Right atrium auricular region (tissue), 2 donors: ENCODE measurements around the gene MGA. TPM values are rescaled to one million over a fixed set of nuclear protein-coding genes. Genes with fewer than 3 reads are reported as not detected.
A peak's percentile ranks its signal among the peaks of the same experiment; 100 is the strongest.

Source experiments
- DNase-seq: peaks from one replicate; pipeline ENCODE4 v3.0.0-alpha.2; 2019; ENCODE audit warnings: low spot score
- H3K27ac ChIP-seq, 2 donors: fragments of 200-600 bp; sonication (generic); 1 replicate in 1 of 2; 2 replicates in 1 of 2; pipeline ENCODE4 v1.5.1; 2016 to 2019
- H3K27me3 ChIP-seq, 2 donors: fragments of 200-600 bp; sonication (generic); one replicate each; pipeline versions ENCODE4 v1.5.1 to v1.6.0; 2017 to 2019
- H3K36me3 ChIP-seq: fragments of 200-600 bp; sonication (generic); one replicate; pipeline ENCODE4 v1.5.1; 2016
- H3K4me1 ChIP-seq, 2 donors: fragments of 200-600 bp; sonication (generic); one replicate each; pipeline versions ENCODE4 v1.5.1 to v1.6.0; 2017 to 2019
- H3K4me3 ChIP-seq, 2 donors: fragments of 200-600 bp; sonication (generic); 1 replicate in 1 of 2; 2 replicates in 1 of 2; pipeline ENCODE4 v1.5.1; 2017 to 2019; ENCODE audit warnings: mild to moderate bottlenecking in 1 of 2, moderate library complexity in 1 of 2
- H3K9me3 ChIP-seq, 2 donors: fragments of 200-600 bp; sonication (generic); one replicate each; pipeline ENCODE4 v1.5.1; 2019
- total RNA-seq, 2 donors: library from RNA; depleted of rRNA; stranded (reverse); fragments of >200 nt; gene quantifications; one replicate each; pipeline ENCODE4 v1.1.0, GENCODE V29; 2016
- TF ChIP-seq, protein P1 (sequence below), 2 donors: fragments of 200-600 bp; sonication (generic); IDR thresholded peaks; one replicate each; pipeline ENCODE4 v1.5.1; 2019; ENCODE audit warnings: antibody characterized with exemption in 2 of 2

MGA gene
- total RNA-seq = 10 to 100 TPM; 40.1 to 40.3 TPM

DNA sequence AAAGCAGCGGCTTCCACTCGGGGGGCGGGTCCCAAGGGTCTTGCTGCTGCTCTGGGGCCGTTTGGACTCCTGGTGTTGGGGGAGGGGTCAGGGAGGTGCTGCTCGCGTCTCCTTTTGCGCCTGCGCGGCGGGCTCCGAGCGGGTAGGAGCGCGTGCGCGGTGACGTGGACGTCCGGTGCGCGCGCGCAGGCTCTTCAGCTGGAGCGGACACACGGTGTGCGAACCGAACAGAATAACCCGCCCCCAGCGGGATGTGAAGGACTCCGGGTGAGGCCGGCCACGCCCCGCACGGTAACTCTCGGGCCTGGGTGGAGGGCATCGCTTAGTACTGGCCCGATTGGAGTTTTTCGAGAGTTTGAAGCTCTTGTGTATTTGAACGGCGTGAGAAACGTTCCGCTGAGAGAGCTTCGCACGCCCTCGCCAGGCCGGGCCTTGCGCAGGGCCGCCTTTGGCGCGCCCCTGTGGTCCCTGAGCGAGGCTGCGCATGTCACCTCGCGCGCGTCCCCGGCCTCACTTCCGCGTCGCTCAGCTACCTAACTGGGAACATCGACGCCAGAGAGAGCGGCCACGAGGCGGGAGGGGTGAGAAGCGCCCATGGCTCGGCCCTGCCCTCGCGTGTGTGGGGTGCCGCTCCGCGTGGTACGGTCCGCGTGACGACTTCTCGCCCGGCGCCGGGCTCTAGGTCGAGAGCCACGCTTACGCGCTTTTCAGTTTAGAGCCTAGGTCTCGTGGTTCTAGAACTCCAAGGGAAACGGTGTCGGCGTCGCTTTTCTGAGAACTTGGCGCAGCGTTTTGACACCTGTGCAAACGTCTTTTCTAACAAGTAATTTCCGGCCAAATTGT, at the start of gene MGA:
TSS of gene MGA (plus strand) at position 171 of the 843 bp plus-strand sequence.
- peaks cover 0 to 32% of the 10 kb centered on the region in 2 donors for H3K4me1 ChIP-seq
- peak within 1 kb of the TSS; percentile 82 to 83 for H3K27ac ChIP-seq
- DNase-seq = peak; percentile 92
- no peaks in the 10 kb centered on the region for H3K27me3 ChIP-seq
- no peaks in the 10 kb centered on the region for H3K36me3 ChIP-seq
- TF ChIP-seq, protein P1, sequence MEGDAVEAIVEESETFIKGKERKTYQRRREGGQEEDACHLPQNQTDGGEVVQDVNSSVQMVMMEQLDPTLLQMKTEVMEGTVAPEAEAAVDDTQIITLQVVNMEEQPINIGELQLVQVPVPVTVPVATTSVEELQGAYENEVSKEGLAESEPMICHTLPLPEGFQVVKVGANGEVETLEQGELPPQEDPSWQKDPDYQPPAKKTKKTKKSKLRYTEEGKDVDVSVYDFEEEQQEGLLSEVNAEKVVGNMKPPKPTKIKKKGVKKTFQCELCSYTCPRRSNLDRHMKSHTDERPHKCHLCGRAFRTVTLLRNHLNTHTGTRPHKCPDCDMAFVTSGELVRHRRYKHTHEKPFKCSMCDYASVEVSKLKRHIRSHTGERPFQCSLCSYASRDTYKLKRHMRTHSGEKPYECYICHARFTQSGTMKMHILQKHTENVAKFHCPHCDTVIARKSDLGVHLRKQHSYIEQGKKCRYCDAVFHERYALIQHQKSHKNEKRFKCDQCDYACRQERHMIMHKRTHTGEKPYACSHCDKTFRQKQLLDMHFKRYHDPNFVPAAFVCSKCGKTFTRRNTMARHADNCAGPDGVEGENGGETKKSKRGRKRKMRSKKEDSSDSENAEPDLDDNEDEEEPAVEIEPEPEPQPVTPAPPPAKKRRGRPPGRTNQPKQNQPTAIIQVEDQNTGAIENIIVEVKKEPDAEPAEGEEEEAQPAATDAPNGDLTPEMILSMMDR (IDR thresholded peaks at IDR 0.05) = peak in 1 of 2 donors; percentile 43
- H3K9me3 ChIP-seq = no peaks in the 10 kb centered on the region
- H3K4me3 ChIP-seq = peak within 1 kb of the TSS; percentile 42 to 60

DNA sequence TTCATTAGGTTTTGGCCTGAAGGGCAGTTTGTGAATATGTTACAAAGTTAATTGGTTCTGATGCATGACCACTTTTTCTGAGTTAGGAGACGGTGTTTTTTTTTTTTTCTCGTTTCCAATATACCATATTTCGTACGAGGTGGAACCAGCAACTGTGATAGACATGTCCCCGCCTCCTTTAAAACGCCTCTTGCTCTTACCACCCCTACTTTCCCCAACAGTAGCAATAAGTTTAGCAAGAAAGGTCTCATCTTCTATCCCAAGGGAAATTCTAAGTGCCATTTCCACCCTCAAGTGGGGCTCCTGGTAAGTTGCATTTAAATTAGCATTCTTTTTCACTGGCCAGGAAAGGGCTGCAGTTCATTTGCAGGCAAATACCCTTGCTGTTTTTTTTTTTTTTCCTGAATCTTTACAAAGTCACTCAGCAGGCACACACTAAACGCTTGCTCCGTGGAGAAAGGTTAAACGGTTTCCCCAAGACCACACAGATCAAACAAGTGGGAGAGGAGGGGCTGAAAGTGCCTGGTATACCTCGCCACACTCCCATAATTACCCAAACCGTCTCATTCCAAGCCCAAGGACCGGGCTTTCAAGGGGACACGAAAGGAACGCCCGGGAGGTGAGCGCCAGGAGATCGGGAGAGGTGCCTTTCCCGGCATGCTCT, 39.5 kb upstream of the MGA start:
- H3K9me3 ChIP-seq = peaks cover 0 to 8% of the 10 kb centered on the region in 2 donors
- TF ChIP-seq, protein P1 (IDR thresholded peaks at IDR 0.05) = no peak

DNA sequence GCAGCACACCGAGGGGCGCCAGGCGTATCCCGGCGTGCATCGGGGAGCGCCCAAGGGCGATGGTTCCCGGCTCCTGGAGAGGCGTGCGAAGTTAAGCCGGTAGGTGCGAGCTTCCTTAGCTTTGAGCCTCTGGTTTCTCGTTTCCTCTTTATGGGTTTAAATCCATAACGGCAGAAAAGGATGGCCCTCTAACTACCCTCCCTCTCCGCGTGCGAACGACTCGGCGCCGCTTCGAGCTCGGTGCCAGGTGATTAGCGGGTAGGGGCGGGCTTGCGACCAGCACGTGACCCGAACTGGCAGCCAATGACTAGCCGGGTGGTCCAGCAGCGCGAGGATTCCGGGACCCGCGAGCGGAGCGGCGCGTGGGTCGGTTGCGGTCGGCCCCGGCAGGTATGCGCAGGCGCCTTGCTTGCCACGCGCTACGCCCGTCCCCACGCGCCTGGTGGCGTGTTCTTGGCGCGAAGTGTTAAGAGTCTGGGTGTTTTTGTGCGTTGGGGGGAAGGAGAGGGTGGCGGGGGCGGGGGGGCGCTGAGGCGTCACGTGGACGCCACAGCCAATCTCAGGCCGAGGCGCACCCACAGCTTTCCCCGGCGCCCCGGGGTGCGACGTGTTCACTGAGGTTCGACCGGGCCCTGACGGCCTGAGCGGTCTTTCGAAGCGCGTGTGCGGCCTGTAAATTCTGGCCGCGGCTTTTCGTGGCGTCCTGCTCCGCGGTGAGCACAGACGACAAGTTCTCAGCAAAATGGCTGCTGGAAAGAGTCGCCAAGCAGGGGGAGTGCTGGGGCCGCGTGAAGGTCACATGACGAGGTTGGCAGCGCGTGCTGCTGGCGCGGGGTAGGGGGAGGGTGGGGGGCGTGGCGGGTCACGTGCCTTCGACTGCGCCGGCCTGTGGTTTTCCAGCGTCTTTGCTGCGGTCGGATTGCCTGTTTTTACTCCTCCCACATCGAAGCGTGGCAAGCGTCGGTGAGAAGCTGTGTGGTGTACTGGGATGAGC, 38.7 kb upstream of the MGA start:
- DNase-seq = peak; percentile 78
- TF ChIP-seq, protein P1 (IDR thresholded peaks at IDR 0.05) = no peak
- Histone ChIP-seq H3K9me3 (peaks cover 0 to 8% of the 10 kb centered on the region in 2 donors), H3K4me1 (peaks cover 0 to 14% of the 10 kb centered on the region in 2 donors), H3K27ac (peak overlapping the region; percentile 76 to 82), H3K36me3 (no peaks in the 10 kb centered on the region), H3K4me3 (peak overlapping the region; percentile 46 to 65), H3K27me3 (no peaks in the 10 kb centered on the region)

More for the DNA sequence above, 39.5 kb upstream of the MGA start:
- H3K27ac ChIP-seq = peak overlapping the region; percentile 76 to 82
- peaks cover 0 to 14% of the 10 kb centered on the region in 2 donors for H3K4me1 ChIP-seq
- DNase-seq = no peak
- peak overlapping the region; percentile 46 to 65 for H3K4me3 ChIP-seq
- no peaks in the 10 kb centered on the region for H3K36me3 ChIP-seq
- no peaks in the 10 kb centered on the region for H3K27me3 ChIP-seq

DNA sequence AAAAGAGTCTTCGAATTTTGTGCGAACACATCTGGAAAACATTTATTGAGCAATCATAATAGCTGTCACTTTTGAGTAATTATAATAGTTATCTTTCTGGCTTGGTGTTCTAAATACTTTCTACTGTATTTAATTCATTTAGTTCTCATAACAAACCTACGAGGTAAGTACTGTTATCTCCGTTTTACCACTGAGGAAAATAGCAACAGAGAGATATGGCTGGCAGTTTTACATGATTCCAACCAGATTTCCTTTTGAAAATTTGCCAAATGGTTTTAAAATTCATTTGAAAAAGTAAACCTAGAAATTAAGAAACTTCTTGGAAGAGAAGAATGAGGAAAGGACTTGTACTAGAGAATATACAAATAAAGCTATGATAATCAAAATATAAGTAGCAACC, 37.3 kb upstream of the MGA start:
- Histone ChIP-seq H3K27ac (no peak overlapping the region), H3K27me3 (no peaks in the 10 kb centered on the region), H3K4me1 (peaks cover 0 to 14% of the 10 kb centered on the region in 2 donors), H3K9me3 (peaks cover 0 to 1% of the 10 kb centered on the region in 2 donors), H3K36me3 (no peaks in the 10 kb centered on the region), H3K4me3 (no peak overlapping the region)
- no peak for DNase-seq
- TF ChIP-seq, protein P1 (IDR thresholded peaks at IDR 0.05) = no peak

DNA sequence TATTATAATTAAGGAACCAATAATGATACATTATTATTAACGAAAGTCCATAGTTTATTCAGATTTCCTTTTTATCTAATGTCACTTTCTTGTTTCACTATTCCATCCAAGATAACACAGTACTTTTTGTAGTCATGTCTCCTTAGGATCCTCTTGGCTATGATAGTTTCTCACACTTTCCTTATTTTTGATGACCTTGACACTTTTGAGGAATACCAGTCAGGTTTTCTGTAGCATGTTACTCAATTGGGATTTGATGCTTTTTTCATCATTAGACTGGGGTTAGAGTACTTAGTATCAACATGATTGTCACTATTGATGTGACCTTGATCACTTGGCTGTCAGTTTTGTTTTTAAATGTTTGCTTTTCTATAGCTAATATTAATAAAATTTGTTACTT, 33.0 kb upstream of the MGA start:
- TF ChIP-seq, protein P1 (IDR thresholded peaks at IDR 0.05) = no peak
- H3K4me1 ChIP-seq = peaks cover 0 to 15% of the 10 kb centered on the region in 2 donors
- H3K4me3 ChIP-seq = no peak overlapping the region
- no peaks in the 10 kb centered on the region for H3K9me3 ChIP-seq
- no peaks in the 10 kb centered on the region for H3K27me3 ChIP-seq
- H3K27ac ChIP-seq = no peak overlapping the region
- no peaks in the 10 kb centered on the region for H3K36me3 ChIP-seq
- DNase-seq = no peak
